A549 (cell line): ENCODE results near the gene EFTUD2. TPM values are rescaled to one million over a fixed set of nuclear protein-coding genes. Genes with fewer than 3 reads are reported as not detected.
A peak's percentile ranks its signal among the peaks of the same experiment; 100 is the strongest.

Experiments used
- ATAC-seq, 2 experiments: fragments of 200-7000 bp in 1 of 2; fragments of >200 bp in 1 of 2; cut with Nextera tagmentation in 1 of 2; cut with Tn5 transposase in 1 of 2; 3 replicates each; pipeline versions ENCODE4 v1.8.0 to v1.9.1; 2018 to 2020; ENCODE audit warnings: mild to moderate bottlenecking in 1 of 2, moderate library complexity in 1 of 2
- CTCF ChIA-PET: fragments of 300-600 bp; sonication (Branson Sonifier 250); formaldehyde crosslinking; extraction: SDS; loops from one replicate; lab custom pipeline; 2021; ENCODE audit warnings: antibody characterized with exemption, inconsistent platforms; lab: Yijun Ruan, JAX
- POLR2A ChIA-PET: fragments of 350-600 bp; formaldehyde crosslinking; extraction: SDS; loops from one replicate; lab custom pipeline; 2021; ENCODE audit warnings: antibody characterized with exemption, inconsistent platforms; lab: Yijun Ruan, JAX
- DNase-seq, 2 experiments: peaks; one replicate each; pipeline versions ENCODE4 v3.0.0 to v3.0.0-alpha.2; 2011 to 2016; ENCODE audit warnings: low read depth in 1 of 2, low spot score in 1 of 2
- FAIRE-seq: peaks from 2 replicates; lab custom pipeline; 2011; peaks lifted over from hg19 to GRCh38; lab: Jason Lieb, UNC
- H3K27ac ChIP-seq, 2 experiments: fragments of >200 bp; sonication (Bioruptor Twin); formaldehyde crosslinking; 3 replicates each; pipeline ENCODE4 v1.5.1; 2016 to 2017
- H3K4me1 ChIP-seq: fragments of >200 bp; sonication (Bioruptor Twin); formaldehyde crosslinking; 3 replicates; pipeline ENCODE4 v1.6.1; 2016
- H3K4me2 ChIP-seq: fragments of >200 bp; sonication (Bioruptor Twin); formaldehyde crosslinking; 3 replicates; pipeline ENCODE4 v1.6.1; 2016
- H3K4me3 ChIP-seq: fragments of >200 bp; sonication (Bioruptor Twin); formaldehyde crosslinking; 3 replicates; pipeline ENCODE4 v1.5.1; 2016
- H3K9me3 ChIP-seq: fragments of >200 bp; sonication (Bioruptor Twin); formaldehyde crosslinking; 3 replicates; pipeline ENCODE4 v1.6.1; 2016
- BHLHE40 ChIP-seq: IDR thresholded peaks from 2 replicates; pipeline ENCODE4 v1.6.1; 2012; ENCODE audit warnings: low read depth, low read length, inconsistent platforms
- CBX8 ChIP-seq: fragments of 200-600 bp; sonication (generic); IDR thresholded peaks from 2 replicates; pipeline ENCODE4 v1.6.1; 2016
- CEBPB ChIP-seq, 2 experiments: fragments of >200 bp in 1 of 2; sonication (Bioruptor Twin) in 1 of 2; formaldehyde crosslinking in 1 of 2; IDR thresholded peaks; 2 replicates each; pipeline ENCODE4 v1.6.1; 2012 to 2016
- CHD4 ChIP-seq: fragments of 200-600 bp; sonication (generic); IDR thresholded peaks from 2 replicates; pipeline ENCODE4 v1.6.1; 2016; ENCODE audit warnings: antibody characterized with exemption, mild to moderate bottlenecking, borderline replicate concordance
- EHF ChIP-seq: fragments of 250-450 bp; sonication (Bioruptor Pico); IDR thresholded peaks from 2 replicates; pipeline ENCODE4 v1.5.0; 2020; ENCODE audit warnings: mild to moderate bottlenecking
- EP300 ChIP-seq, 2 experiments: fragments of >200 bp; sonication (Bioruptor Twin); formaldehyde crosslinking; IDR thresholded peaks; 2 replicates in 1 of 2; 3 replicates in 1 of 2; pipeline ENCODE4 v1.6.1; 2016 to 2017
- FOSL2 ChIP-seq, 2 experiments: fragments of 450-650 bp in 1 of 2; fragments of >200 bp in 1 of 2; sonication (Bioruptor Twin) in 1 of 2; formaldehyde crosslinking; IDR thresholded peaks; 2 replicates each; pipeline versions ENCODE4 v1.5.0 to v1.6.1; 2016 to 2020; ENCODE audit warnings: mild to moderate bottlenecking in 1 of 2, moderate library complexity in 1 of 2
- HDAC2 ChIP-seq: fragments of 200-600 bp; sonication (generic); IDR thresholded peaks from 2 replicates; pipeline ENCODE4 v1.6.1; 2016
- HEYL ChIP-seq: fragments of 250-450 bp; sonication (Bioruptor Pico); IDR thresholded peaks from 2 replicates; pipeline ENCODE4 v1.8.0; 2021; ENCODE audit warnings: mild to moderate bottlenecking, moderate library complexity
- HOXA7 ChIP-seq: fragments of 250-450 bp; sonication (Bioruptor Pico); IDR thresholded peaks from 2 replicates; pipeline ENCODE4 v1.5.0; 2020; ENCODE audit warnings: mild to moderate bottlenecking, moderate library complexity
- HOXB13 ChIP-seq: fragments of 250-450 bp; sonication (Bioruptor Pico); IDR thresholded peaks from 2 replicates; pipeline ENCODE4 v1.5.0; 2020; ENCODE audit warnings: low read depth, mild to moderate bottlenecking, moderate library complexity
- JUN ChIP-seq, 2 experiments: fragments of >200 bp; sonication (Bioruptor Twin); formaldehyde crosslinking; IDR thresholded peaks; 2 replicates in 1 of 2; 3 replicates in 1 of 2; pipeline ENCODE4 v1.6.1; 2016 to 2017
- MAZ ChIP-seq: fragments of 150-350 bp; IDR thresholded peaks from 2 replicates; pipeline ENCODE4 v1.6.1; 2014; ENCODE audit warnings: antibody characterized with exemption, low read depth, low read length, borderline replicate concordance
- NPAS2 ChIP-seq: fragments of 250-450 bp; sonication (Bioruptor Pico); IDR thresholded peaks from 2 replicates; pipeline ENCODE4 v1.8.0; 2022; ENCODE audit warnings: mild to moderate bottlenecking, moderate library complexity, borderline replicate concordance
- NR3C1 ChIP-seq: fragments of >200 bp; sonication (Bioruptor Twin); formaldehyde crosslinking; IDR thresholded peaks from 3 replicates; pipeline ENCODE4 v1.6.1; 2017
- PHF8 ChIP-seq: fragments of 200-600 bp; sonication (generic); IDR thresholded peaks from 2 replicates; pipeline ENCODE4 v1.6.1; 2016; ENCODE audit warnings: low read depth, mild to moderate bottlenecking, antibody characterized with exemption, moderate library complexity, borderline replicate concordance
- POLR2A ChIP-seq: IDR thresholded peaks from 2 replicates; pipeline ENCODE4 v1.6.1; 2012; ENCODE audit warnings: mild to moderate bottlenecking, low read length
- POLR2AphosphoS2 ChIP-seq: conservative IDR thresholded peaks from 2 replicates; pipeline ENCODE4 v1.6.1; 2012; ENCODE audit warnings: low read length, improper control_type of control experiment, inconsistent platforms
- RAD21 ChIP-seq, 2 experiments: fragments of >200 bp in 1 of 2; sonication (Bioruptor Twin) in 1 of 2; formaldehyde crosslinking in 1 of 2; IDR thresholded peaks in 1 of 2; conservative IDR thresholded peaks in 1 of 2; 2 replicates in 1 of 2; 3 replicates in 1 of 2; pipeline ENCODE4 v1.6.1; 2012 to 2018; ENCODE audit warnings: inconsistent platforms in 1 of 2
- SMC3 ChIP-seq: fragments of >200 bp; sonication (Bioruptor Twin); formaldehyde crosslinking; IDR thresholded peaks from 3 replicates; pipeline ENCODE4 v1.6.1; 2018; ENCODE audit warnings: inconsistent platforms
- TFCP2L1 ChIP-seq: fragments of 250-450 bp; sonication (Bioruptor Pico); IDR thresholded peaks from 2 replicates; pipeline ENCODE4 v1.5.0; 2021; ENCODE audit warnings: mild to moderate bottlenecking
- ZC3H11A ChIP-seq: fragments of 450-650 bp; IDR thresholded peaks from 2 replicates; pipeline ENCODE4 v1.6.1; 2014; ENCODE audit warnings: antibody characterized with exemption, mild to moderate bottlenecking
- ZSCAN20 ChIP-seq: fragments of 250-450 bp; sonication (Bioruptor Pico); IDR thresholded peaks from 2 replicates; pipeline ENCODE4 v1.8.0; 2022; ENCODE audit warnings: mild to moderate bottlenecking, moderate library complexity
- WGBS: methylation state at CpG from one replicate; pipeline ENCODE4 v1.1.6; 2017; ENCODE audit errors: missing lambda C conversion rate; 5-methylcytosine and 5-hydroxymethylcytosine counted together
- polyA plus RNA-seq, 4 experiments: library from polyadenylated mRNA; depleted of rRNA in 3 of 4; stranded (reverse); fragments of >200 nt; fragmentation: RNase III in 1 of 4; extraction: RNeasy Plus Mini Kit Qiagen cat#74134 plus additional on column Dnase treatment in 1 of 4; gene quantifications; 2 replicates in 3 of 4; 3 replicates in 1 of 4; pipeline ENCODE4 v1.2.3, GENCODE V29; 2011 to 2017
- TF ChIP-seq, protein P1 (sequence below): IDR thresholded peaks from 2 replicates; pipeline ENCODE4 v1.6.1; 2012; ENCODE audit warnings: low read depth, borderline replicate concordance
- TF ChIP-seq, protein P2 (sequence below): fragments of >200 bp; sonication (Bioruptor Twin); formaldehyde crosslinking; IDR thresholded peaks from 2 replicates; pipeline ENCODE4 v1.6.1; 2016
- TF ChIP-seq, protein P3 (sequence below): fragments of >200 bp; sonication (Bioruptor Twin); formaldehyde crosslinking; IDR thresholded peaks from 3 replicates; pipeline ENCODE4 v1.6.1; 2016
- TF ChIP-seq, protein P4 (sequence below): fragments of 450-650 bp; IDR thresholded peaks from 2 replicates; pipeline ENCODE4 v1.6.1; 2014; ENCODE audit warnings: antibody characterized with exemption
- TF ChIP-seq, protein P5 (sequence below): fragments of 150-350 bp; IDR thresholded peaks from 2 replicates; pipeline ENCODE4 v1.6.1; 2014; ENCODE audit warnings: low read depth, mild to moderate bottlenecking, low read length
- TF ChIP-seq, protein P6 (sequence below): IDR thresholded peaks from 2 replicates; pipeline ENCODE4 v1.6.1; 2012

The EFTUD2 gene
- polyA plus RNA-seq, 2 of the 4 experiments (the other 2 are of a cell fraction), result 224 to 353 TPM

DNA sequence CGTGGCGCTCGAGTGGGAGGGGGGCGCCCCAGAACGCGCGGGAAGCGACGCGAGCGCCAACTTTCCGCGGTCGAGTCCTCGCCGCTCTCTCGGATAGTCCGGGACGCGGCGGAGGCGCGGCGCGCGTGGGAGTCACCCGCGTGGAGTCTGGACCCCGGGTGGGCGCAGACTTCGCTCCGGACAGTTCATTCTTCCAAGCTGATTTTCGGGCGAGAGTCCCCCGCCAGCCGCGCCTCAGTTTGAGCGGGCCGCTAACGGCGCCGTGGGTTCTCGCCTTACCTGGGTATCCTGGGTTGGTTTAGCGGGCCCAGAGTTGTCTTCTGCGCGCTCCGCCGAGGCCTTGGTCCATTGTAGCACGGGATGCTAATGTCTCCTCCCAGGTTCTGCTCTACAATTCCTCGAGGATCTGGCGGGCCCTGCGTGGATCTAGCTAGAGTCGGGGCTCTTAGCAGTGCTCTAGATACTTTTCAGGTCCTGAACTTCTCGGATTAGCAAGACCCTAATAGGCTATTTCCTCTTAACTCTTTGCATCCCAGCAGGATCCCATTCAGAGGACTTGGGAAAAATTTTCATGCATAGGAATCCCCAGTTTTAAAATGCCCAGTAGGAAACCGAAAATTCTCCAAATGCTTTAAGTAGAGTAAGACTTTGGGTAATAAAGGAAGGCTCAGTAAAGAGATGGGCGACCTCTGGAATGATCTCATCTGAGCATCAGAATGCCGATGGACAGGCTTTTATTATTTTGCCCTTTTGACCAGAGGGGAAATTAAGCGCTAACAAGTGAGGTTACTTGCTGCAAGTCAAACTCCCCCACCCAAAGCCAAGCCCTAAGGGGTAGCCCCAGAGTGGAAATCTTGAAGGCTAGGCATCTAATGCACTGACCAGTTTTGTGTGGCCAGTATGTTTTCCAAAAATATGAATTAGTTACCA is 68.6 kb downstream of the EFTUD2 start (continued):
- TF ChIP-seq BHLHE40 (0 out of 2 replicates have a peak, but pooled peaks have one; percentile 7), HOXB13 (peak; percentile 70; the same call in 1 of the 2 replicates), ZC3H11A (no peak), PHF8 (peak; percentile 68; the same call in 1 of the 2 replicates), EHF (CRISPR knock-in tag) (0 out of 2 replicates have a peak, but pooled peaks have one; percentile 59), HEYL (no peak), CEBPB (IDR thresholded peaks at IDR 0.05) (no peak), NR3C1 (no peak), POLR2A (no peak; the same call in 1 of the 2 replicates), HOXA7 (0 out of 2 replicates have a peak, but pooled peaks have one; percentile 49), RAD21 (conservative IDR thresholded peaks at IDR 0.05 in 1 of 2, IDR thresholded peaks at IDR 0.05 in 1 of 2) (no peak), NPAS2 (CRISPR knock-in tag) (no peak), CBX8 (no peak), JUN (IDR thresholded peaks at IDR 0.05) (no peak), SMC3 (no peak), MAZ (no peak), POLR2AphosphoS2 (no peak)
- TF ChIP-seq, protein P1, sequence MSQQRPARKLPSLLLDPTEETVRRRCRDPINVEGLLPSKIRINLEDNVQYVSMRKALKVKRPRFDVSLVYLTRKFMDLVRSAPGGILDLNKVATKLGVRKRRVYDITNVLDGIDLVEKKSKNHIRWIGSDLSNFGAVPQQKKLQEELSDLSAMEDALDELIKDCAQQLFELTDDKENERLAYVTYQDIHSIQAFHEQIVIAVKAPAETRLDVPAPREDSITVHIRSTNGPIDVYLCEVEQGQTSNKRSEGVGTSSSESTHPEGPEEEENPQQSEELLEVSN, result peak; percentile 87; the same call in 1 of the 2 replicates
- TF ChIP-seq, protein P2, sequence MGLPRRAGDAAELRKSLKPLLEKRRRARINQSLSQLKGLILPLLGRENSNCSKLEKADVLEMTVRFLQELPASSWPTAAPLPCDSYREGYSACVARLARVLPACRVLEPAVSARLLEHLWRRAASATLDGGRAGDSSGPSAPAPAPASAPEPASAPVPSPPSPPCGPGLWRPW, result no peak

DNA sequence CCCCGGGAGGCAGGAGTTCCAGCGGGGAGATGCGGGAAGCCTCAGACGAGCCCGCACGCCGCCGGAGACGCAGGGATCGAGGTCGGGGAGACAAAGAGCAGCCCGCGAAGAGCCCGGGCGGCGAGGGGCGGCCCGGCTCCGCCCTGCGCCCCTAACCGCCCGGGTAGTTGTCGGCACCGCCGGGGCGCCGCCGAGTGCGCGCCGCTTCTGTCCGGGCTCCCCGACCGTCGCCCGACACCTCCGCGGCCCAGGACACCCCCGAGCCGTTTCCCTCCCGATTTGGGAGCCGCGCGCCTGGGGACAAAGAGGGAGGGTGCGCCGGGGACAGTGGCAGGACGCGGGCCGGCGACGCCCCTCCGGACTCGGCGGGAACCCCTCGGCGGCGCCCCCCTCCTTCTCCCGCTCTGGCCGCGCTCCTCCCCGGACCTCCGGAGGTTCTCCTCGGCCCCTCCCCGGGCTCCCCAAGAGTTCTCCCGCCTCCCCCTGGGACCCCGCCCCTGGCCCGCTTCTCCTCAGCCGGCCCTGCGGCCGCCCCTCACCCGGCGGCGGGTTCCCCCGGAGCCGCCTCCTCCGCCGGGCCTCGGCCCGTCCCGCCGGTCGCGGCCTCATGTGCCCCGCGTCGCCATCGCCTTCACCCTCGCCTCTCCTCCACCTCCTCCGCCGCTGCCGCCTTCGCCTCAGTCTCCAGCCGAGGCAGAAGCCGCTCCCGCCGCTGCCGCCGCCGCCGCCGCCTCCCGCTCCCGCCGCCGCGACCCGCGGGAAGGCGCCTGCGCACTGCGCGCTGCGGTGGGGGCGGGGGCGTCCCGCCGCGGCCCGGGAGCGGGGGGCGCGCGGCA is 69.5 kb downstream of the EFTUD2 start, which contains the start of gene GJC1:
GJC1 (minus strand) TSS at position 765 of the 836 bp plus-strand sequence. CDS start 24,470 bp downstream, outside the sequence.
- POLR2A ChIA-PET, result no interaction called here
- Histone ChIP-seq H3K4me3 (peak within 1 kb of the TSS; percentile 87), H3K4me2 (peak within 1 kb of the TSS; percentile 94), H3K27ac (peak within 1 kb of the TSS; percentile 77 to 95), H3K9me3 (no peaks in the 10 kb centered on the region), H3K4me1 (peaks cover 18% of the 10 kb centered on the region)
- no peak for FAIRE-seq
- DNase-seq, result peak; percentile 48 to 49
- ATAC-seq, result peak; percentile 73 to 76
- CTCF ChIA-PET, result interaction anchor here (0.8 to 10.1 kb wide), 12 partner anchors 12 to 306 kb away, joined by 3 to 122 read pairs (median 4); partner anchors contain the start of gene ACBD4
- TF ChIP-seq CHD4 (no peak), RAD21 (conservative IDR thresholded peaks at IDR 0.05 in 1 of 2, IDR thresholded peaks at IDR 0.05 in 1 of 2) (no peak), HDAC2 (peak; percentile 31; the same call in 1 of the 2 replicates), EP300 (IDR thresholded peaks at IDR 0.05) (no peak), TFCP2L1 (CRISPR knock-in tag) (peak; percentile 67; the same call in 1 of the 2 replicates), JUN (IDR thresholded peaks at IDR 0.05) (peak in 1 of 2 experiments; percentile 84; a peak in 2 of 5 replicates), FOSL2 (IDR thresholded peaks at IDR 0.05) (no peak), FOSL2 (CRISPR knock-in tag; IDR thresholded peaks at IDR 0.05) (no peak), ZSCAN20 (CRISPR knock-in tag) (no peak), HEYL (no peak), POLR2A (peak; percentile 72)
- TF ChIP-seq, protein P3, sequence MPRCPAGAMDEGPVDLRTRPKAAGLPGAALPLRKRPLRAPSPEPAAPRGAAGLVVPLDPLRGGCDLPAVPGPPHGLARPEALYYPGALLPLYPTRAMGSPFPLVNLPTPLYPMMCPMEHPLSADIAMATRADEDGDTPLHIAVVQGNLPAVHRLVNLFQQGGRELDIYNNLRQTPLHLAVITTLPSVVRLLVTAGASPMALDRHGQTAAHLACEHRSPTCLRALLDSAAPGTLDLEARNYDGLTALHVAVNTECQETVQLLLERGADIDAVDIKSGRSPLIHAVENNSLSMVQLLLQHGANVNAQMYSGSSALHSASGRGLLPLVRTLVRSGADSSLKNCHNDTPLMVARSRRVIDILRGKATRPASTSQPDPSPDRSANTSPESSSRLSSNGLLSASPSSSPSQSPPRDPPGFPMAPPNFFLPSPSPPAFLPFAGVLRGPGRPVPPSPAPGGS, result peak; percentile 73; the same call in 2 of the 3 replicates
- TF ChIP-seq, protein P4, sequence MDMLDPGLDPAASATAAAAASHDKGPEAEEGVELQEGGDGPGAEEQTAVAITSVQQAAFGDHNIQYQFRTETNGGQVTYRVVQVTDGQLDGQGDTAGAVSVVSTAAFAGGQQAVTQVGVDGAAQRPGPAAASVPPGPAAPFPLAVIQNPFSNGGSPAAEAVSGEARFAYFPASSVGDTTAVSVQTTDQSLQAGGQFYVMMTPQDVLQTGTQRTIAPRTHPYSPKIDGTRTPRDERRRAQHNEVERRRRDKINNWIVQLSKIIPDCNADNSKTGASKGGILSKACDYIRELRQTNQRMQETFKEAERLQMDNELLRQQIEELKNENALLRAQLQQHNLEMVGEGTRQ, result no peak
- TF ChIP-seq, protein P5, sequence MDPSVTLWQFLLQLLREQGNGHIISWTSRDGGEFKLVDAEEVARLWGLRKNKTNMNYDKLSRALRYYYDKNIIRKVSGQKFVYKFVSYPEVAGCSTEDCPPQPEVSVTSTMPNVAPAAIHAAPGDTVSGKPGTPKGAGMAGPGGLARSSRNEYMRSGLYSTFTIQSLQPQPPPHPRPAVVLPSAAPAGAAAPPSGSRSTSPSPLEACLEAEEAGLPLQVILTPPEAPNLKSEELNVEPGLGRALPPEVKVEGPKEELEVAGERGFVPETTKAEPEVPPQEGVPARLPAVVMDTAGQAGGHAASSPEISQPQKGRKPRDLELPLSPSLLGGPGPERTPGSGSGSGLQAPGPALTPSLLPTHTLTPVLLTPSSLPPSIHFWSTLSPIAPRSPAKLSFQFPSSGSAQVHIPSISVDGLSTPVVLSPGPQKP, result no peak
- TF ChIP-seq, protein P6, sequence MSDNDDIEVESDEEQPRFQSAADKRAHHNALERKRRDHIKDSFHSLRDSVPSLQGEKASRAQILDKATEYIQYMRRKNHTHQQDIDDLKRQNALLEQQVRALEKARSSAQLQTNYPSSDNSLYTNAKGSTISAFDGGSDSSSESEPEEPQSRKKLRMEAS, result 0 out of 2 replicates have a peak, but pooled peaks have one; percentile 38
- under 1% methylated on average over 60 of the region's 123 CpGs for WGBS
